ENCODE results near the gene TRIM29. TPM values are rescaled to one million over a fixed set of nuclear protein-coding genes. Genes with fewer than 3 reads are reported as not detected.

The TRIM29 gene
- total RNA-seq, 2 donors from 2014 or later: not detected

DNA sequence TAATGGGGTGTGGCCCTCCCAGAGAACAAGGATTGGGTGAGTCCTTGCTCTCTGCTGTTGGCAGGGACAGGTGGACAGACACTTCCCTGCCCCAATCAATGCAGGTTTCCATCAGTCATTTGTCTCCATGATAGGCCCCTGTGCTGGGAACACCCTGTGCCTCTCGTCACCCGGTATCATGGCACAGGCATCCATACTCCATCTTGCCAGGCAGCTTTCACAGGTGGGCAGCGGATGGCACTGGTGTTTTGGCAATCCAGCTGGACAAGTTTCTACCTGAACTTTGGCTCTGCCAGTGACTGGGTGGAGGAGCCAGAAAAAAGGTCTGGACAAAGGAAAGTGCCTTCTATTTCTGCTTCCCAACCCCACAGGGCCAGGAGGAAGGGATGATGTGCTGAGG is 47.5 kb downstream of the TRIM29 start:
- H3K27ac Mint-ChIP-seq: no peak overlapping the region
- H3K4me1 Mint-ChIP-seq: peaks cover 5% of the 10 kb centered on the region
- H3K9me3 Mint-ChIP-seq: peaks cover 5% of the 10 kb centered on the region
- peaks cover 11% of the 10 kb centered on the region for H3K27me3 Mint-ChIP-seq
- H3K4me3 Mint-ChIP-seq: no peak overlapping the region
- no peaks in the 10 kb centered on the region for H3K36me3 Mint-ChIP-seq (ENCODE audit: low read depth)
- no peak for ATAC-seq (replicated peaks)

DNA sequence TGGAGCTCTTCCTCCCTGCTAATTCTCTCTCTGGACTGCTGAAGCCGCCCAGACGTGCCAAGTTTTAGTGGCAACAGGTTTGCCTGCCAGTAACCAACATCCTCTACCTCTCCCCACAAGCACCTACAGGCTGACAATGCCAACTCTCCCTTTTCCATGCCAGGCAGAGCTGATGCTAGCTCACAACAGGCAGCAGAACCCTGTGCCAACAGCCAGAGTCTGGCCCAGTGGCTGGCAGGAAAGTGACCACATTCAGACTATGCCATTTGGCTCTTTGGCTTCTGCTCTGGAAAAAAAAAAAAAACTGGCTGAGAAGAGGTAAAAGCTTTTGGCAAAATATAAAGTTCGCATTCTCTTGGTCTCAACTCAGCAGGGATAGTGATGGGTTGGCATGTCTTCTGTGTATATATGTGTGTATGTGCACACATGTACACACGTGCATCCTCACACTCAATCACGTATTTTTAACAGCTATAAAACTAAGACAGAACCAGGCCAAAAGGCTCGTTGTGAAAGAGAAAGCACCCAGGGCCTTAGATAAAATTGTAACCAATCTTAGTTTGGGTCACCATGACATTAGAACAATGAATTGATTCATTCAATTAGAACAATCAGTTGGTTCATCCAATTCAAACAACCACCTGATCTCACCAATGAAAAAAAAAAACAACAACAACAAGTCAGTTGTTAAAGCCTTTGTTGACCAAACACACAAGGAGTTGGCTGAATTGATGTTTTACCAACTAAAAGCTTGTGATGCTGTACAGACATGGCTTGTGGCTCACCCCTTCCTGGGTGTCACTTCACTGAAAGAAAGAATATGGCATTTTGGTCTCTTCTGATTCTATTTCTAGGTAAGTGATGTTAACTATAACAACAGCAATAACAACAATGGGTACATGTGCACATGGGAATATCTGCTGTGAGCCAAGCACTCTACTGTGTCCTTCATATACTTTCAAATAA is 48.6 kb downstream of the TRIM29 start:
- Mint-ChIP-seq H3K4me3 (no peak overlapping the region), H3K4me1 (peaks cover 5% of the 10 kb centered on the region)

DNA sequence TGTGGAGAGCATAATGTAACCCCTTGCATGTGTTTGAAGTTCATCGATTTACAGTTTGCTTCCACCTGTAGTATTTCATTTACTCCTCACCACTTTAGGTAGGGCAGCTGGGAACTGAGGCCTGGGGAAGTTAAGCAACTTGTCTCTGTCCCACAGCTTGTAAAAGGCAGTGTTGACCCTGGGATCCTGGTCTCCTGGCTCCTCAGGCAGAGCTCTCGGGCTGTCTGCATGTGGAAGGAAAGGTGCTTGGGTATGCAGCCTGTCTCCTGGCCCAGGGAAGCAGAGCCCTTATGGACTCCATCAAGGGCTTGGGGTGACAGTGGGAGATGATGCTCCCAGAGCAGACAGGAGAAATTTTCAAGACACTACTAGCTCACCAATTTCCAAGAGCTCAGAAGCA is 49.9 kb downstream of the TRIM29 start:
- no peak for ATAC-seq (replicated peaks)
- no peak overlapping the region for H3K27ac Mint-ChIP-seq
- no peaks in the 10 kb centered on the region for H3K36me3 Mint-ChIP-seq (ENCODE audit: low read depth)
- peaks cover 5% of the 10 kb centered on the region for H3K9me3 Mint-ChIP-seq
- peaks cover 5% of the 10 kb centered on the region for H3K4me1 Mint-ChIP-seq
- H3K27me3 Mint-ChIP-seq: peaks cover 11% of the 10 kb centered on the region
- no peak overlapping the region for H3K4me3 Mint-ChIP-seq

More for the DNA sequence above, 48.6 kb downstream of the TRIM29 start:
- no peaks in the 10 kb centered on the region for H3K36me3 Mint-ChIP-seq (ENCODE audit: low read depth)
- peaks cover 5% of the 10 kb centered on the region for H3K9me3 Mint-ChIP-seq
- H3K27ac Mint-ChIP-seq: no peak overlapping the region
- H3K27me3 Mint-ChIP-seq: peaks cover 11% of the 10 kb centered on the region
- ATAC-seq (replicated peaks): no peak

DNA sequence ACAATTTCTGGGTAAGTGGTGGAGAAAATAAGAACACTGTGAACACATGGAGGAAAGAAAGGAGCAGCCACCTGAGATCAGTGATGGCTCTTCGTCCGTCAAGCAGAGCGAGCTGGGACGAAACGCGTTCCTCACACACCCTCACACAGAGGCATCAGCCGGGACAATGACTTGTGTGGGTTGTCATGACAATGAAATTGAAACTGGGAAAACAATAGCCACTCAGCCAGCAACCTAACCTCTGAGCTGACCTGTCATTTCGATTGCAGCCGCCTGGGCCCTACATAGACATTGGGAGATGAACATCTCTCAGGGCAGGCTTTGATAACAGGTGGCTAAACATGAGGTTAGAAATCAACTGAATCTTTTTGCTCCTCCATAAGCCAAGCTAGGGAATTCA is 51.3 kb downstream of the TRIM29 start:
- peaks cover 5% of the 10 kb centered on the region for H3K4me1 Mint-ChIP-seq
- H3K27ac Mint-ChIP-seq: no peak overlapping the region

DNA sequence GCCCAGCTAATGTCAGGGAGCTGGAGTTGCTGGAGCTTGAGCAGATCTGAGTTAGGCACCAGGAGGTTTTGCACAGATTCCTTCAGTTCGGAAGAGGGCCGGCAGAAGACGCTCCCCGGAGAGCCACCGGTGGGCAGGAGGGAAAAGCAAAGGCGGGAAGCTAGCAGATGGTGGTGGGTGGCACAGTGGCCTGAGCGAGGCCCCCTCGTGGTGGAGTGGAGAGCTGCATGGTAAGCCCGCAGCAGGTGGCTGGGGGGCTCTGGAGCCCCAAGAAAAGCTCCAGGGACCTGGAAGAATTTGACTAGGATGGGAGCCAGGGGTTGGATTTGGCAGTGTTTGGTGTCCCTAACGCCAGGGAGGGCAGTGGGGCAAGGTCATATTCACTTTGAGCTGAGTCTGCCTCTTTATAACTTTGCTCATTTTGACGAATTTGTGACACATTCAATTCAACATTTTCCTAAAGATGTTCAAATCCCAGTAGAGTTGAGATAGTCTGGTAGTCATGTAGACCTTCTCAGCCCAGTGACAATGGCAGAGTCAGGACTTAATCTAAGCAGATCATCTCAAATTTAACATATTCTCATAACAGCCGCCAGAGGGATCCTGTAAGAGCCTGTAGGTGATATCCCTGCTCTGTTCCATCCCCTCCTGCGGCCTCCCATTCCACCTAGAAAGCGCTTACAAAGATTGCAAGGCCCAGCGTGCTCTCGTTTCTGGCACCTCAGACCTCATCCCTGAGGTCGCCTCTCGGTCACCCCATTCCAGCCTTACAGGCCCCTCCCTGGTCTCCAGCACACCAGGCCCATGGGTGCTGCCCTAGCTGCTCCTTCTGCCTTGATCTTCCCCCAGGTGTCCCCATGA is 57.9 kb downstream of the TRIM29 start:
- Mint-ChIP-seq H3K4me3 (no peak overlapping the region), H3K4me1 (no peaks in the 10 kb centered on the region), H3K9me3 (no peaks in the 10 kb centered on the region), H3K36me3 (ENCODE audit: low read depth) (no peaks in the 10 kb centered on the region), H3K27me3 (peaks cover 35% of the 10 kb centered on the region), H3K27ac (no peak overlapping the region)
- no peak for ATAC-seq (replicated peaks)

More for the DNA sequence above, 51.3 kb downstream of the TRIM29 start:
- H3K27me3 Mint-ChIP-seq: peaks cover 6% of the 10 kb centered on the region
- H3K4me3 Mint-ChIP-seq: no peak overlapping the region
- ATAC-seq (replicated peaks): no peak
- peaks cover 5% of the 10 kb centered on the region for H3K9me3 Mint-ChIP-seq
- no peaks in the 10 kb centered on the region for H3K36me3 Mint-ChIP-seq (ENCODE audit: low read depth)

DNA sequence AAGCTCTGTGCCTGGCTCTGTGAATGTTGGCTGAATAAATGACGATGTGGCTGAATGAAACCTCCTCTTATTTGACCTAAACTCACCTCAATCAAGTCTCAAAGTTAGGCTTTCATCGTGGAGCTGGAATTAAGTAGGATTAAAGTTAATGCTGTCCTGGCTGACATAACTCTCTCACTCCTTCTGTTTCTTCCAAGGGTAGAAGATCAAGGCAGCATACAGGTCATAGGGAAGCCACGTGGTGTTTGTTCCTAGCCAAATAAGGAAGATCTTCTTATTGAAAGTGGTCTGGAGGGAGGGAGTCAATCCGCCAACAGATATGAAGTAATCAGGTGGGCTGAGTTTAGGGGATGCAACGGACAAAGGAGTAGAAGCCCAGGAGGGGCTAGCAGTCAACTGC is 59.5 kb downstream of the TRIM29 start:
- ATAC-seq (replicated peaks): no peak
- Mint-ChIP-seq H3K27ac (no peak overlapping the region), H3K4me3 (no peak overlapping the region), H3K27me3 (peaks cover 39% of the 10 kb centered on the region), H3K9me3 (no peaks in the 10 kb centered on the region), H3K4me1 (no peaks in the 10 kb centered on the region), H3K36me3 (ENCODE audit: low read depth) (no peaks in the 10 kb centered on the region)

DNA sequence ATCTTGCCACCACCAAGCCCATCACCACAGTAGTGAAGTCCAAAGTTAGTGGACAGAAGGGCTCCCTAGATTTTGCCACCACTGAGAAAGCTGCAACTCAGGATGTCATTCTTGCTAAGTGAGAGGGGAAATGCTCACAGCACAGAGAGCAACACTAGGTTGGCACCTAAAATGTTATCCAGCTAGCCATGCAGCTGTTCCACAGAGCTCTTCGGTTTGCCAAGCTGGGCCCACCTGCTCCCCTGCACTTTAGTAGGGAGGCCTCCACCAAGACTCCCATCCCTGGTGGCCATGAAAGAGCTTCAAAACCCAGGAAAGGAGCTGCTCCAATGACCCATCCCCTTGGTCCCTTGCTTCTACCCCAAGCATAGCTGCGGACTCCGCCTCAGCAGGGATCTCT is 63.8 kb downstream of the TRIM29 start:
- Mint-ChIP-seq H3K4me1 (no peaks in the 10 kb centered on the region), H3K36me3 (ENCODE audit: low read depth) (no peaks in the 10 kb centered on the region), H3K9me3 (no peaks in the 10 kb centered on the region), H3K27me3 (peaks cover 30% of the 10 kb centered on the region), H3K4me3 (no peak overlapping the region), H3K27ac (no peak overlapping the region)
- ATAC-seq (replicated peaks): no peak

DNA sequence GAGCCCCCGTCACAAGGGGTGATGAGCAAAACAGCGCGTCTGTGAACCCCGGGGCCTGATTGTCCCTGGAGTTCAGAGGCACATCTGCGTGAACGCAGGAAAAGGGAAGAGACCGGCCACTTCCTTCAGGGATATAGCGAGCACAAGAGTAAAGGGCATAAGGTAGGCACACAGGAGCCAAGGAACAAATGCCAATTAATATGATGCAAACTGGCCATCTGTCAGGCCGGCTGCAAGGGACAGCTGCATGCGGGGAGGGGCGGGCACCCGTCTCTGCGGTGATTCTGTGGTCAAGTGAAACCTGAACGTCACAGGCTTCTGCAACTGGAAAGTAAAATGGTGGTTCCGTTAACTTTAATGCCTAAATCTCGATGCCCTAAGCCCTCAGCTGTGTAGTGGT is 64.7 kb downstream of the TRIM29 start:
- Mint-ChIP-seq H3K4me1 (no peaks in the 10 kb centered on the region), H3K4me3 (no peak overlapping the region), H3K36me3 (ENCODE audit: low read depth) (no peaks in the 10 kb centered on the region), H3K9me3 (no peaks in the 10 kb centered on the region), H3K27ac (no peak overlapping the region), H3K27me3 (peaks cover 27% of the 10 kb centered on the region)
- no peak for ATAC-seq (replicated peaks)

DNA sequence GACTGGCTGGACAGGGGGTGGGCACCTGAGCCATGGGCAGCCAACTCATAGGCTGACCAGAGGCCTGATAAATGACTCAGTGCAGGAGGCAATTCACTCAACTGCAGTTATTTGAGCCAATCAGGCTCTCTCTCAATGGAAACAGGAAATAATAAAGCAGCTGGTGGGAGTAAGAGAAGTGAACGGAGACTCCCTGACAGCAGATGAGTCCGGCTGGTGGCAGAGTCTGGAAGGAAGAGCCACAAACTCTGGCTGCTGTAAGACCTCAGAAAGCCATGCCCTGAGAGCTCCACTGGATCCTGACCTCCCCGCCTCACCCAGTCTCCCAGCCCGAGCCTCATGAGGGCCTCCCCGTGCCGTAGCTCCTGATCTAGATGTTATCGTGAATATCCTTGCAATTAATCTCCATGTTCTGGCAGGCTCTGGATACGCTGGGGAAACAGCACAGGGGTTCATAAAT is 69.8 kb downstream of the TRIM29 start:
- no peaks in the 10 kb centered on the region for H3K4me1 Mint-ChIP-seq
- H3K27ac Mint-ChIP-seq: no peak overlapping the region
- H3K27me3 Mint-ChIP-seq: peaks cover 18% of the 10 kb centered on the region
- H3K4me3 Mint-ChIP-seq: no peak overlapping the region
- H3K9me3 Mint-ChIP-seq: no peaks in the 10 kb centered on the region
- no peak for ATAC-seq (replicated peaks)
- no peaks in the 10 kb centered on the region for H3K36me3 Mint-ChIP-seq (ENCODE audit: low read depth)

DNA sequence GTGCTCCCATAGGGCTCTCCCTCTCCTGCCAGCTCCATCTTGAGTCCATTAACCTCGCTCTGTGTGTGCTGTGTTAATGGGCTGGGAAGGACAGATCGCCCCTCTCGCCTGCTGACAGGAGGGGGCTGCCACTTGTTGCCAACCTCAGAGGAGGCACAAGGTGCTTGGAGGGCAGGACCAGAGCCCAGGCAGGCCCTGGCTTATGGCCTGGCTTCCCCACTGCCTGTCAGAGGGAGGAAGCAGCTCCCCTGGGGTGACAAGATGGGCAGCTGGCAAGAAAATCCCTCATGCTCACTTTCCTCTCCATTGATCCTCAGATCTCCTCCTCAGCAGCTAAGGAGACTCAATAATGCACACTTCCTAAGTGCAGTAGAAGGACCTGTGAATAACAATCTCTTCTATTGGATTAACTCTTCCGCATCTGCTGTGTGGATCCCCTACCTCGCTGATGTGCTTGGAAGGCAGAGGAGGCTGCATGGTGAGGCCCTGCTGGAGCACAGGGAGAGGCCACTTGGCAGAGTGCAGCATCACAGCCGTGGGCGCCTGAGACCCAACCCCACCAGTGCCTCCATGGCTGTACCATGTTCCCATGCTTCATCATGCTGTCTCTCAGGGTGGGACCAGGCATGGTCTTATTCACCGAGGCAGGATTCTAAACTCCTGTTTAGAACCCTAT is 70.3 kb downstream of the TRIM29 start:
- H3K27me3 Mint-ChIP-seq: peaks cover 15% of the 10 kb centered on the region
- ATAC-seq (replicated peaks): no peak
- no peak overlapping the region for H3K4me3 Mint-ChIP-seq
- H3K9me3 Mint-ChIP-seq: no peaks in the 10 kb centered on the region
- H3K4me1 Mint-ChIP-seq: no peaks in the 10 kb centered on the region
- H3K36me3 Mint-ChIP-seq (ENCODE audit: low read depth): no peaks in the 10 kb centered on the region
- no peak overlapping the region for H3K27ac Mint-ChIP-seq

DNA sequence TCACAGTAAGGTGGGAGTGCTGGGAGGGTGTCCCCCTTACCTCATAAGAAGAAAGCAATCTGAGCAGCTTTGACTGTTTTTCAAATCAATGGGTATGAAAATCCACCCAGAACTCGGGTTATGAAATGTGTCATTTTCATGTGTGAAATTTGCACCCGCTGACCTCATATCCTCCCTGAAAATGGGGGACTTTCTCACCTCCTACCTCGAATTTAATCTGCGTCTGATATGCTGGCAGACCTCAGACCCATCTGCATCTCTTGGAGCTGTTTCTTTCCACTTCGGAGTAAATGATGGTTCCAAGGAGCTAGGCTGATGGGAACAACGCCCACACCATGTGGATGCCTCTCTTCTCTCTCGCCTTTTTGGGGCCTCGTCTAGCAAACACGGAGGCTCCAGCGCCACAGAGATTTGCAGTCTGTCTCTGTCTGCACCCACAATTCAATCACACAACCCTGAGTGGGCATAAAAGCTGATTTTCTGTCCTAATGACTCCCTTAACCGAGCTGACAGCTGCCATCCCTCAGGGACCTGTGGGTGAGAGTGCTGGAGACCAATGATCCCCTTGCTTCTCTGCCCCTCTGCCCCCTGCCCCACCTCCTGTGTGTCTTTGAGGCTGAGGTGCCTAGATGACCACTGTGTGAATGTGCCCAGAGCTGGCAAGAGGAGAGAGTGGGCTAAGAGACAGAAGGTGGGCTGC is 71.0 kb downstream of the TRIM29 start:
- H3K4me1 Mint-ChIP-seq: no peaks in the 10 kb centered on the region
- H3K36me3 Mint-ChIP-seq (ENCODE audit: low read depth): no peaks in the 10 kb centered on the region

DNA sequence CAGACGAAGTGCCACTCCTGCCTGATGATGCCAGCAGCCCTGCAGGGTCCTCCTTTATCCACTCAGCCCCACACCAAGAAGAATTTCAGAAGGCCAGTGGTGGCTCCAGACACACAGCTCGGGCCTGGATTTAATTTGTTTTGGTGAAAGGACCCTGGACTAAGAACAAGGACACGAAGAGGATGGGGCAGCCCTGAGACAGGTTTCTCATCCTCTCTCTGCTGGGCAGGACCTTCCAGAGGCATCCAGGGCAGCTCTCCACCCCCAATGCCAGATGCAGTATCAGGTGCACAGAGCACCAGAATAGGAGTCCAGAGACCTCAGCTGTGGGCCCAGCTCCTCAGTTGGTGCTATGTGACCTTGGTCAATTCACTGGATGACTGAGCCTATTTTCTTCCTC is 72.0 kb downstream of the TRIM29 start:
- Mint-ChIP-seq H3K9me3 (no peaks in the 10 kb centered on the region), H3K27ac (no peak overlapping the region), H3K36me3 (ENCODE audit: low read depth) (no peaks in the 10 kb centered on the region), H3K4me1 (no peaks in the 10 kb centered on the region), H3K27me3 (peaks cover 24% of the 10 kb centered on the region), H3K4me3 (no peak overlapping the region)
- ATAC-seq (replicated peaks): no peak

More for the DNA sequence above, 71.0 kb downstream of the TRIM29 start:
- Mint-ChIP-seq H3K4me3 (no peak overlapping the region), H3K27ac (no peak overlapping the region), H3K9me3 (no peaks in the 10 kb centered on the region), H3K27me3 (peaks cover 17% of the 10 kb centered on the region)
- ATAC-seq (replicated peaks): no peak

DNA sequence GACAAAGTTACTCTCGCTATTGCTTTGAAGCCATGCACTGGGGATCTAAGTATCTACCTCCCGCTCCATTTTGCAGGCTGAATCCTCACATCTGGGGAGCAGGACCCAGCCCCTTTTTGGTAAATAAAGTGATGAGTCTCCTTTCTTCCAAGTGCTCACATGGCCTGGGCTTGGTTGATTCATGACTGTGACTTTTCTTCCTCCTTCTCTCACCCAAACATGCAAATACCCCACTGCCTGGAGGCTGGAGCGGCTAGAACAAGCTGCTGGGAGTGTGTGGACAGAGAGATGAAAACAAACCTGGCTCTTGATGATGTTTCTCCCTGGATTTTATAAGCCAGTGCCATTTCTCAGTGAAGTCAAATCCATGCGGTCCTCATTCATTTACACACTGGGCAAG is 72.7 kb downstream of the TRIM29 start:
- no peak overlapping the region for H3K27ac Mint-ChIP-seq
- no peak overlapping the region for H3K4me3 Mint-ChIP-seq
- peaks cover 24% of the 10 kb centered on the region for H3K27me3 Mint-ChIP-seq
- no peaks in the 10 kb centered on the region for H3K36me3 Mint-ChIP-seq (ENCODE audit: low read depth)
- no peaks in the 10 kb centered on the region for H3K9me3 Mint-ChIP-seq
- H3K4me1 Mint-ChIP-seq: no peaks in the 10 kb centered on the region
- no peak for ATAC-seq (replicated peaks)

DNA sequence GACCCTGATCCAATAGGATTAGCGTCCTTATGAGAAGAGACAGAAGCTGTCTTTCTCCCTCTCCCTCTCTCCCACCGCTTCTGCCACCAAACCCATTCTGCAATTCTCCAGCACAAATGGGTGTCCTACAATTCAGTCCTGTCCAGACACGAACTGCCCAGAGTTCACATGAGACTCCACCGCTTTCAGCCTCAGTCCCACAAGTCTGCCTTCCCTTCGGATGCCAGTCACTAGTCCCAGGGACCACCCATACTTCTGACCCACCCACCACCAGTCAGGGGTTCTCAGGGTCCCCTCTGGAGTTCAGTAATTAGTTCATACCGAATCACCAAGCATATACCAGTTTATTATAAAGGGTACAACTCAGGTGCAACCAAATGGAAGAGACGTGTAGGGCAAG is 73.6 kb downstream of the TRIM29 start:
- no peaks in the 10 kb centered on the region for H3K36me3 Mint-ChIP-seq (ENCODE audit: low read depth)
- no peak overlapping the region for H3K4me3 Mint-ChIP-seq
- H3K27ac Mint-ChIP-seq: no peak overlapping the region
- no peaks in the 10 kb centered on the region for H3K9me3 Mint-ChIP-seq
- H3K27me3 Mint-ChIP-seq: peaks cover 24% of the 10 kb centered on the region
- no peaks in the 10 kb centered on the region for H3K4me1 Mint-ChIP-seq
- ATAC-seq (replicated peaks): no peak
